Retina (tissue), 1 donor: ENCODE measurements around the gene P2RX5.
A peak's percentile ranks its signal among the peaks of the same experiment; 100 is the strongest.

Experiments
- DNase-seq: peaks from one replicate; pipeline ENCODE4 v3.0.0-alpha.2; 2016

P2RX5 gene

DNA sequence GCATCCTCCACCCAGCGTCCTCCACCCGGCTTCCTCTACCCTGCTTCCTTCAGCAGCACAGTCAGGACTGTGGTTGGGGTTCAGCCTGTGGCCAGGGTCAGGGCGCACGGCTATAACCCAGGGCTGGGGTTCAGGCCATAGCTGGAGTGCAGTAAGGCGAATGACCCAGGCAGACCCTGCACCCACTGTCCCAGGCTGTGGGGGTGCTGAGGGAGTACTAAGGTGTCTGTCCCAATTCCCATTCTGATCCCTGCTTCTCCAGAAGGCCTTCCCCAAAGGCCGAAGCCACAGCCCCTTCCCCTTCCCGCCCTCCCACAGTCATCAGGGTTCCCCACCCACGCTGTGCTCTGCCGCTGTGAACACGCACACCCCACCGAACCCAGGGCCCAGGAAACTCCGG, 14.9 kb downstream of the P2RX5 start:
- no peak for DNase-seq

DNA sequence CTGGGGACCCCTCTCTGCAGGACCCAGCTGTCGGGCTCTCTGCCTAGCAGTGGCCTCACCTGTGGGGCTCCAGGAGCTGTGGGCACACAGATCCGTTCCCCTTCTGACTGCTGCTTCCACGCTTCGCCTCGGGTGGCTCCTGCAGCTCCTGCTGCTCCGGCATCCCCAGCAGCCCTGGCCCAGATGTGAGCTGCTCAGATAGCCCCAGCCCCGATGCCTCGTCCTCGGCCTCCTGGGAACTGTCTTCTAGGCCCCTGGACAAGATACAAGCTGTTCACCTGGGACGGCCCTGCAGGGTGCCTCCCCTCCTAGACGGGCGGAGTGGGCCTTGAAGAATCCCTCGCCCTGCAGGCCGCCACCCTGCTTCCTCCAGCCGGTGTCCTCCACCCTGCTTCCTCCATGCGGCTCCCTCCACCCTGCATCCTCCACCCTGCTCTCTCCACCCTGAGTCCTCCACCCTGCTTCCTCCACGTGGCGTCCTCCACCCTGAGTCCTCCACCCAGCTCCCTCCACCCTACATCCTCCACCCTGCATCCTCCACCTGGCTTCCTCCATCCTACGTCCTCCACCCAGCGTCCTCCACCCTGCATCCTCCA, 16.3 kb downstream of the P2RX5 start:
- no peak for DNase-seq

DNA sequence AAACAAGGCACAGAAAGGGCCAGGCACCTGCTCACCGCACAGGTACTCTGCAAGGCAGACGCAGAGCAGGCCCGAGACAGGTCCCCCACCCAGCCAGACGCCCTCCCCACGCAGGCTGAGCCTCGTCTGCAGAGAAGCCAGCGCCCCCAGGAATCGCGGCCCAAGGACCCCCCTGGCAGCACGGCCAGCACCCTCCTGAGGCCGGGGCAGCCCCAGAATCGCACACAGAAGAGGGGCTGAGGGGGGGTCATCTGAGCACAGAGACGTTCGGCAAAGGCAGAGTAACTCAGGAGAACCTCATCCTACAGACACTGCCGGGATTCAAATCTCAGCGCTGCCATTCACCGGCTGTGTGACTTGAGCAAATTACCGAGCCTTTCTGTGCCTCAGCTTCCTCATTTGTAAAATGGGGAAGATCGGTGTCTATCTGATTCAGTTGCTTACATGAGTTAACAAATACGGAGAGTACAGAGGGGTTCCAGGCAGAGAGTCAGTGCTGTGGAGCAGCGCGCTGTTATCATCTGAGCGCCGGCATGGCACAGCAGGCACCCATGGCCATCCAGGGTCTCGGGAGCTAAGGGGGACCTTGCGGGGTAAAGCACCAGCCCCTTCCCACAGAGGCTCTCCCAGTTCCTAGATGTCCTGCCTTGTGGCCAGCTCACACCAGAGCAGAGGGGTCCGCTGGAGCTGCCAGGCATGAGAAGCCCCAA, 17.0 kb downstream of the P2RX5 start:
- DNase-seq: no peak

DNA sequence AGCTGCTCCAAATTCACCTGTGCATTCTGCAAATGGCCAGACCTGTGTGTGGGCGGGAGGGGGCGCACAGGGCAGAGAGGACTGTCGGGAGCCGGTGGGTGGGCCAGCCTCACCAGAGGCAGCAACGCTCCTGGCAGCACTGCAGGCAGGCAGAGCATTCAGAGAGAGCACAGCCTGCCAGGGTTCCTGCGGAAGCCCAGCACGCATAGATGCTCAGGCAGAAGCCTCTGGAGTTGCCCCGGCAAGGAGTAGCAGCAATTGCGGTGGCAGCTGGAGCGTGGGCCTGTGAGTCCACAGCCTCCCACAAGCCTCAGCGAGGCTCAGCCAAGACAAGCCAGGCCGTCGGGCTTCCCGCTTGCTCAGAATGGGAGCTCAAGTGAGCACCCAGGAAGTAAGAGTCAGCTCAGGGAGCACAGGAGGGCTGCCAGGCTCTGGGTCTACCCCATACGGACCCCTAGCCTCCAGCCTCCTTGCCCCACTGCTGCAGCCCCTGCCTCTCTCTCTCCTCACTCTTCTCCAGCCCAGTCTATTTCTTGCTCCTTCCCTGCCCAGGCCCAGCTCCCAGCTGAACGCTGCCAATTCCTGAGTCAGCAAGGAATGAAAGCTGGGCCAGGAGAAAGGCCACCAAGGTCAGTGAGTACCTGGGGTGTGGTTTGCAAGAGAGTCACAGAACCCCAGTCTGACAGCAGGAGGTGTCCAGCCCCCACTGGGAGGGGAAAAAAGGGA, 17.7 kb downstream of the P2RX5 start:
- no peak for DNase-seq

DNA sequence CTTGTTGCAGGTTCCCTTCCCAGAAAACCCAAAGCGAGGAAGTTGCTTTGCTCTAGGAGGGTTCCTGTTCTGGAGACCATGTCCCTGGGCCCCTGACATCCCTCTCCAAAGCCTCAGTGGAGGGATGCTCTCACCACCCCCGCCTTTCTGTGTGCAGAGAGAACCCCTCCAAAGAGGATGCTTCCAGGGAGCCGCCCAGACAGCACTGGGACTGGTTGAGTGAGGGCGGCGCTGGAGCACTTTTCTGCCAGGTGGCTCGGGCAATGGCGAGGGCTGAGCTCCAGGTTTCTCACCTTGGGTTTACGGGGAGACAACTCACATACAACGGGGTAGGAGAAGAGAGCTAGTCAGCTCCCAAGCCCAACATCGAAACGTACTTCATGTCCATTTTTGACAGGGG, 20.1 kb downstream of the P2RX5 start:
- no peak for DNase-seq

DNA sequence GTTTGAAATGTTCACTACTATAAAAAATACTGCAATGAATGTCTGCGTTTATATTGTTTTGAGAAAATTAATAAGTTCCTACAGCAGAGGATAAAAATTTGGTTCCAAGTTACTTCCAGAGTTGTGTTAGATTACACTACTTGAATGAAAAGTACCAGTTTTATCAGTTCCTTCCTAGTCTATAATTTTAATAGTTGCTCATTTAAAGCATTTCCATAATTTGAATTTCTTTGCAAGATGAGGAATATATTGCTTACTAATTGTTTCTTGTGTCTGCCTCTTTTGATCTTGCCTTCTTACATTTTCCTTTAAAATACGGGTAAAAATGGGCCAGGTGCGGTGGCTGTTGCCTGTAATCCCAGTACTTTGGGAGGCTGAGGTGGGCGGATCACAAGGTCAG, 23.4 kb downstream of the P2RX5 start:
- DNase-seq: no peak

DNA sequence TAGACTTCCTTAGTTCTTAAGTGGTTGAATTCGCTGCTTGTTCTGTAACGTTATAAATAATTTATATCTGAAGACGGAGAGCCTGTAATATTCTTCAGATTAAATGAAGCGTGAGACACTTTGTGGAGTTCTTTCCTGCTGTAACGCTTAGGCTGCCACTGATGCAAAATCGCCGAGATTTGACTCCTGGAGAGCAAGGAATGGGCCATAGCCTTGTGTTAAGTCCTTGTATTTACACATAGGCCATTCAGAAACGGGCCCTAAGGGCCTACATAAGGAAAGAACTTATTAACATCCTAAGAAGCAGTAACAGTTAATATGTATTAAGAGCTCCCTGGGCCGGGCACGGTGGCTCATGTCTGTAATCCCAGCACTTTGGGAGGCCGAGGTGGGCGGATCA, 26.4 kb downstream of the P2RX5 start:
- DNase-seq: no peak

DNA sequence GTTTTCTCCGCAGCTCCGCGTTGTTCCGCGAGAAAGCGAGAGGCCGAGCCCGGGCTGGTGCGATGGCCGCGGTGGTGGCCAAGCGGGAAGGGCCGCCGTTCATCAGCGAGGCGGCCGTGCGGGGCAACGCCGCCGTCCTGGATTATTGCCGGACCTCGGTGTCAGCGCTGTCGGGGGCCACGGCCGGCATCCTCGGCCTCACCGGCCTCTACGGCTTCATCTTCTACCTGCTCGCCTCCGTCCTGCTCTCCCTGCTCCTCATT, 26.9 kb downstream of the P2RX5 start:
- no peak for DNase-seq

DNA sequence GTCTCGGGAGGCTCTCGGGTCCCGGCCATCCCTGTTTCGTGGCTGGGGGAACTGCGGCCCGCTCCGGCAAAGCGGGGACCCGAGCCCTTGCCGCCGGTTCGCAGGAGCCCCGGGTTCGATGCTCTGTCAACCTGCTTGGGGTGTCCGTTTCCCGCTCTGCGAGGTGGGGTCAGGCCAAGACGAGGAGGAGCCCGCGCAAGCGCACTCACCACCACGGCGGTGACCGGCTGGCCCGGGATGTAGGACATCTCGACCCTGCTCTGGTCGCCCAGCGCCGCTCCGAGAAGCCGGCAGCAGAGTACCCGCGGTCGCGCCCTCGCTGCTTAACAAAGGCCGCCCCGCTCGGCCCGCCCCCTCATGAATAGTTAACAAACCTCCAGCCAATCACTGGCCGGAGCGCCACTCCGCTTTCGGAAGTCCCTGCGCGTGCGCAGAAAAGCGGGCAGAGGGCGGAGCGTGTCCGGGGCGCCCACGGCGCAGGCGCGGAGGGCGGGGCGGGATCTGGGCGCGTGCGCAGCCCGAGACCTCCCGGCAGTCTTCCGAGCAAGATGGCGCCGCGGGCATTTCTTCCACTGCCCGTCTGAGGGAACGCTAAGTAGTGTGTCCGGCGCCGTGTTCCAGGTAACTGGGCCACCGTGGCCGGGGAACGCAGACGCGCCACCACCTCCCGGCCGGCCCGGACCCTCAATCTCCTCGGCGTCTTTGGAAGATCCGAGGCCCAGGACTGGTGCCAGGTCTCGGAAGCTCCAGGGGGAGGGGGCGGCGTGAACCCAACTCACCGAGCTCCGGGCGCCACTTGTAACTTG, 27.5 kb downstream of the P2RX5 start, which contains the start of the genes EMC6 and TAX1BP3:
TSS of gene EMC6 (plus strand) at position 534 of the 806 bp plus-strand sequence. CDS start 335 bp downstream, outside the sequence.
TSS of gene TAX1BP3 (minus strand) at position 300 of the 806 bp plus-strand sequence. CDS start at position 248, 52 bp downstream.
- peak; percentile 99 for DNase-seq

DNA sequence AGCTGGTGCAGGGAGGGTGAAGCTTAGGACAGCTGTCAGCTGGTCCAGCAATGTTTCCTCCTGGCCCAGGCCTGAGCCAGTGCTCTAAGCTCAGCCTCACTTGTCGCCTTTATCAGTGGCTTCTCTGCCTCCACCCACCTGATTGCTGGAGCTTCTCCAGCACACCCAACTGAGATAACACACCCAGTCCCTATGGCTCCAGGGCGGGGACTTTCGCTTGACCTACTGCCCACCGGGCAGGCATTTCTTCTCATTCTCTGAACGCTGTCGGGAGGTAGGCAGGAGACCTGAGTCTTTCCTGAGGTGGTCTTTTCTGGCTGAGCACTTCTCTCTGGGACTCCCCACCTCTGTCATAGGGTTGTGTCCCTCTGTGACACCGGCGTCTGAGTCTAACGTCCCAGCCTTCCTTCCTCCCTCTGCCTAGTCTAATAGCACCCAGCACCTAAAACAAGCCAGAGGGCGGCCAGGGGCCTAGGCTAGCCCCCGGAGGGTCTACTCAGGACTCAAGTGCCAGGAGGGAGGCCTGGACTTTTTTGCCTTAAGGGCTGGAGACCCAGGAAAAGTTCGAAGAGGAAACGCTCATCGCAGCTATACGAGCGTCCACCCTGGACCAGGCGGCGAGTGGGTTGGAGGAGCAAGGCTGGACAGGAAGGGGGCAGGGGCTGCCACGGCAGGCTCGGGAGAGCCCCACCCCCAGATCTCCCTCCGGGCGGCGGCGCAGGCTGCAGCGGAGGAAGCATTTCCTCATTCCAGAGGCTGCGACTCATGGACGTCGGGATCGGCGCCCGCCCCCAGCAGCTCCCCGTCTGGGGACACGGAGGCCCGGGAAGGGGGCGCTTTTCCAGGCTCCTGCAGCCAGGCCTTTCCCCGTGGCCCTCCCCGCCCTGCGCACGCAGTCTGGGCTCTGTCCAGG, 28.3 kb downstream of the P2RX5 start:
- DNase-seq: no peak

DNA sequence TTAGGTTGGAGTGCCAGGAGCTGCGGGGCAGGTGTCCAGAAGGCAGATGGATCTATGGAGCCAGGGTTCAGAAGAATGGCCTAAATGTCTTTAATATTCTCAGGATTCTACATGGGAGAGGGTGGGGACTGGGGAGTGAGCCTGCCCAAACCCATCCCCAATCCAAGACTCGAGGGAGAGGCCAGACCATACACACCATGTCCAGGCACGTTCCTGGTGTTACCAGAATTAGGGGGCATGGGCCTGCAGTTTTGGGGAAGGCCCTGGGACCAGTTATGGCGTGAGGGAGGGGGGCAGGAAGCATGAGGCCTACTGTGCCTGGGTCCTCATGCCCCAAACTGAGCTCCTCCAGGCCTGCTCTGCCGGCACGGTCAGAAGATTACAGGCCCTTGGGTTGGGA, 29.4 kb downstream of the P2RX5 start:
- DNase-seq: no peak

DNA sequence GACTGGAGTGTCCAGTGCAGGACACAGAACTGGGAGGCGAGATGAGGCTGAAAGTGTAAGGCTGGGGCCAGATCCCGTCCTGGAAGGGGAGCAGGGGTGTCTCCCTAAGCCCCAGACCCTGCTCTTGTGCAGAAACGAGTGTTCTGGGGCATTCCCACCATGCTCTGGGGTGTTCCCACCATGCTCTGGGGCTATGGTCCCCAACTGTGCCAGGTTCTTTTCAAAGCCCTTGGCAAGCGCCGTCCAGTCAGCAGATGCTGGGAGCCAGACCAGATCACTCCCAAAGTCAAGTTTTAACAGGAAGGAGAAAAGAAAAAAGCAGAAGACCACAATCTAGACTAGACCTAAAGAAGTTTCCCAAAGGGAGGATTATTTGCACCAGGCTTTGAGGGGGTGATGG, 30.1 kb downstream of the P2RX5 start:
- no peak for DNase-seq

DNA sequence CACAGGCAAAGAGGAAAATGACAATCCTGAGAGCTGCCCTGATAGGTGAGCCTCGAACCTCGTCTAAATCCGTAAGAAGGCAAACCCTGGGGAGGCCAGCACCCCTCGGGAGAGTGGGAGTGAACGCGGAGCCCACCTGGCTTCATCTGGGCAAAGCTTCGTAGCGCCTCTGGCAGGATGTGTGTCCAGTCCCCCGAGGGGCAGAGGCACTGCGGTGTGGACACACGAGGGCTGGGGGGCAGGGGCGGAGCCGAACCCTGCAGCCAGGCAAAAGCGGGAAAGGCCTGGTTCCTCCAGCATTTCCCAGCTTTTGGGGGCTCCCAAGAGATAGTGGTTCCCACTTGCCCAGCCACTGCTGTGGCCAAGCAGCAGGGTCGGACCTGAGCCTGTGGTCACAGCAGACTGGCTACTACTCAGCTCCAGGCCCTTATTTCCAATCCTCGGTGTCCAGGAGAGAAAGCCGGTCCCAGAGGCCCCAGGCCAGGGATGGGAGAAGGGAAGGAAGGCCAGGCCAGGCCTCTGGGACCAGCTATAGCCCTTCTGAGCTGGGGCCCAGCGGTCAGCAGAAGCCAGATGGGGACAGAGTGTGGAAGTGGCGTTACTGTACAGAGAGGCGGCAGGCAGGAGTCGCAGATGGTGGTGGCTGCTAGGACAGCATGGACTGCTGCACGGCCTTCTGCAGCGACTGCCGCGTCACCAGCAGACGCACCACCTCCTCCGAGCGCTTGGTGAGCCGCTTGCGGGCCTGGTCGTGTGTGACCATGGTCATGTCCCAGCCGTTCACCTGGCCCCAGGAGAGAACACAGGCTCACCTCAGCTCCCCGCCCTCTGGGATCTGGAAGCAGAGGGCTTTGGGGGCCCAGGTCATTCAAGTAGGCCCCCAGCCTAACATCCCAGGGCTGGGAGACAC, 32.6 kb downstream of the P2RX5 start:
- DNase-seq: no peak

DNA sequence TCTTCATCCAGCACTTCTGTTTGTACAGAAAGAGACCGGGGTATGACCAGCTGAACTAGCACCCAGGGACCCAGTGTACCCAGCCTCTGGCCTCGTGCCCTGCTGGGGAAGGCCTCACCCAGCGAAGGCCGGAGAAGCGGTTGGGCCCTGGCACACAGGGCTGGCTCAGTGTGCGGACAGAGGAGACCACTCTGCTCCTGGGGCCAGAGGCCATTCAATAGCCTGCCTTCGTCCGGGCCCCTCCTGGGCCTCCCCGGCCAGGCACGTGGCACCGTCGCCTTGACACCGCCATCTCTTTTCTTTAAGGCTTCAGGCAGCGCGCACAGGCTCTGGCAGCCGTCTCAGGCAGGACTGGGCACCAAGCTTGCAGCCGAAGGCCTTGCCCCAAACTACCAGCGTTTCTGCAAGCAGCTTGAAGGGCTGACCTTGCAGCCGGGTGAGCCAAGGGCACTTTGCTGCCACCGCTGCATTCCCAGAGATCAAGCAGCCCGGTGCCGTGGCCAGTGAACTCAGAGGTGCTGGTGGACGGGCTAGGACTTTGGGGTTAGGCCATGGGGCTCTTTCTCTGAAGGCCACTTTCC, 35.6 kb downstream of the P2RX5 start:
- DNase-seq: no peak

DNA sequence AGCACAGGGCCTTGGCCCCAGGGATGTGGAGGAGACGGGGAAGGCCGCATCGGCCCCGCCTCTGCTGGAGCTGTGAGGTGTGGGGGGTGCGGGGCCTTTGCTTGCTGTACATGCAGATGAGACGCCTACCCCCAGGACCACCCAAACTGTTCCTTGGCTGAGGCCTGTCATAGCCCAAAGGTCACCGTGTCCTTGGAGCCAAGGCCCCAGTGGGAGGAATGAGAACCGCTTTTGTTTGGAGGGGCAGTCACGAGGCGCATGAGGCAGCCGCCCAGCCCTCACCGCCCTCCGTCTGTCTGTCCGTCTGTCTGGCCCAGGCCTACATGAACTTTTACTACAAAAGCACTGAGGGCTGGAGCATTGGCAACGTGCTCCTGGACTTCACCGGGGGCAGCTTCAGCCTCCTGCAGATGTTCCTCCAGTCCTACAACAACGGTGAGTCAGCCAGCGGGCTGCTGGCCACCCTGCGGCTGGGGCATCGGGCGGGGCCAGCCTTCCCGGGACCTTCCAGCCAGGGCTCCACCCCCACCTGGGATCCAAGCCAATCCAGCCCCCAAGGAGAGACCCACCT, 36.3 kb downstream of the P2RX5 start:
- no peak for DNase-seq

DNA sequence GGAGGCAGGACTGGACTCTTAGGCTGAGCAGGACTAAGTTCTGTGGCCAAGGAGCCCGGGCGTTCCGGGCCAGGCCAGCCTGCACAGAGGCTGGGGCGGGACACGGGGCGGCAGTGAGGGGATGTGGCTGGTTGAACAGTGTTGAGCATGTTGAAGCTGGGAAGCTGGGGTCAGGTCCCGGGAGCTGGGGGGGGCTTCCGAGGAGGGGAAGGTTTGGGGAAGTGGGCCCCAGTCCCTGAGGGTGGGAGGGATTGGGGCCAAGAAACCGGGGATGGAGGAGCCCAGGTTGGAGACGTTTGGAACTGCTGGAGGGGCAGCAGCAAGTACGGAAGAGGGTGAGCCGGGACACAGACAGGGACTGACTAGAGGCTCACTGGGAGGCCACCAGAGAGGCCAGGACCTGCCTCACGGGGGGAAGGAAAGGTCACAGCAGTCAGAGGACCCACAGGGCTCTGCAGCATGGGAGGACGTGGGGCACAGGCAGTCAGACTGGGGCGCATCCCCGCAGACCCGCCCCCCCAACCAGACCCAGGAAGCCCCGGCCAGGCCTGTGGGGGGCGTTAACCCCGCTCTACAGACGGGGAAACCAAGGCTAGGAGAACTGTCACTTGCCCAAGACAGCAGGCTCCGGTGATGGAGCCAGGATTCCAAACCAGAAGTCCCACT, 37.0 kb downstream of the P2RX5 start:
- DNase-seq: no peak

DNA sequence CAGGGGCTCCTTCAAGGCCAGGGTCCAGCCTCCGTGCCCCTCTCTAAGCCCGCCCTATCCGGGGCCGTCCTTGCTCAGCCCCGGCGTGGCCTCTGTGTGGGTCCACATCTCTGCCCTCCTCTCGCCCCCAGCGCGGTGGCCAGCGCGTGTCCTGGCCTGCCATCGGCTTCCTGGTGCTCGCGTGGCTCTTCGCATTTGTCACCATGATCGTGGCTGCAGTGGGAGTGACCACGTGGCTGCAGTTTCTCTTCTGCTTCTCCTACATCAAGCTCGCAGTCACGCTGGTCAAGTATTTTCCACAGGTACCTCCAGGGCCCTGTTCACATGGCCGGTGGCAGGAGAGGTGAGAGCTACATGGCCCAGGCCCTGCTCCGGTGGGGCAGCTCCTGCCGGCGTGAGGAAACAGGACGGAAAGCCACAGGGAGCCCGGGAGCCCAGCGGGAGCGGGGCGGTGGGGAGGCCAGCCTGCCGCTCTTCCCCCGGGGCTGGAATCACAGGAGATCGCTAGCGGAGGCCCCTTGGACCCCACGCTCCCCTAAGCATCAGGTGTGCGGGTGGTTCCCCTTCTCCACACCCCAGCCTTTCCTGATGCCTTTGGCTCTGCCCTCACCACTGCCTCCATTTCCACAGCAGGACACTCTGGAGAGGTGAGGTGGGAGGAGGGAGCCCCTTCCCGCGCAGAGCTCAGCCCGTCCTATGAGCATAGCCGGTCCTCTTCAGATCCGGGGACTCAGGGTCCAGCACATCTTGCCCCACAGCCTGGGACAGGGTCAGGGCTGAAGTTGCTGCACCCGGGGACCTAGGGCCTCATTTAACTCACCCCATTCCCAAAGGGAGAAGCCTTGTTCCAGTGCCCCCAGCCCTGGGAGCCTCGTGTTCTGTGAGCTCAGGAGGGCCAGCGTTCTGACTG, 37.8 kb downstream of the P2RX5 start:
- no peak for DNase-seq

DNA sequence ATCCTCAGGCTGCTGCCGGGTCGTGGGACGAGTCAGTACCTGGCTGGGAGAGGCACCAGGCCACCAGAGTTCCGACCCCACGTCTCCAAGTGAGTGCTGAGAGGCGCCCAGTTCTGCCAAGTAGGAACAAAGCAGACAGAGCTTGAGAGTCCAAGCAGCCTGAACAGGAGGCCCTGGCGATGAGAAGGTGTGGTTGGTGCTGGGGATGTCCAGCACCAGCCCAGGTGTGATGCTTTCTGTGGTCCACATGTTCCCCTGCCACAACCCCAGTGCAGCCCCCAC, 38.4 kb downstream of the P2RX5 start:
- no peak for DNase-seq
